K562 (cell line): Measurements from ENCODE around the gene TARS3. TPM values are rescaled to one million over a fixed set of nuclear protein-coding genes. Genes with fewer than 3 reads are reported as not detected.

ENCODE experiments used
- CBX8 ChIP-seq: fragments of 200-600 bp; sonication (generic); IDR thresholded peaks from 2 replicates; pipeline ENCODE4 v1.6.1; 2012; ENCODE audit warnings: borderline replicate concordance, mixed run types, low read depth, mild to moderate bottlenecking, moderate library complexity, mixed read lengths, low read length, control low read depth, inconsistent platforms; ENCODE audit not compliant: poor library complexity, severe bottlenecking; ENCODE audit errors: extremely low read depth
- DDX20 ChIP-seq: fragments of 450-650 bp; IDR thresholded peaks from 2 replicates; pipeline ENCODE4 v1.6.1; 2016; ENCODE audit warnings: missing genetic modification characterization, low read depth, mild to moderate bottlenecking, missing compliant biosample characterization, moderate library complexity
- E2F8 ChIP-seq: fragments of 450-650 bp; IDR thresholded peaks from 2 replicates; pipeline ENCODE4 v1.7.1; 2018; ENCODE audit warnings: mild to moderate bottlenecking, low read depth; ENCODE audit not compliant: partially characterized antibody
- FOXK2 ChIP-seq, 2 experiments: fragments of 450-650 bp; IDR thresholded peaks in 1 of 2; conservative IDR thresholded peaks in 1 of 2; 2 replicates each; pipeline ENCODE4 v1.6.1; 2016; ENCODE audit warnings: low read depth in 2 of 2, mild to moderate bottlenecking in 1 of 2
- JUN ChIP-seq, 2 experiments: sonication (generic) in 1 of 2; formaldehyde crosslinking in 1 of 2; IDR thresholded peaks; 2 replicates each; pipeline versions ENCODE4 v1.6.1 to v1.8.0; 2012 to 2022; ENCODE audit warnings: borderline replicate concordance in 2 of 2, mild to moderate bottlenecking in 2 of 2, improper control_type of control experiment in 1 of 2, low read depth in 1 of 2, low read length in 1 of 2, missing genetic modification reagents in 1 of 2
- KLF13 ChIP-seq: fragments of 450-650 bp; IDR thresholded peaks from 2 replicates; pipeline ENCODE4 v1.6.1; 2016; ENCODE audit warnings: missing genetic modification characterization, low read depth, mild to moderate bottlenecking, missing compliant biosample characterization, moderate library complexity, borderline replicate concordance
- L3MBTL2 ChIP-seq: fragments of 450-650 bp; IDR thresholded peaks from 2 replicates; pipeline ENCODE4 v1.6.1; 2016; ENCODE audit warnings: mild to moderate bottlenecking, moderate library complexity
- MCM5 ChIP-seq: fragments of 450-650 bp; IDR thresholded peaks from 2 replicates; pipeline ENCODE4 v1.6.1; 2016; ENCODE audit warnings: low read depth
- NEUROD1 ChIP-seq: fragments of 150-350 bp; IDR thresholded peaks from 2 replicates; pipeline ENCODE4 v1.6.1; 2014; ENCODE audit warnings: borderline replicate concordance, low read length, low read depth; ENCODE audit not compliant: partially characterized antibody
- NONO ChIP-seq, 2 experiments: fragments of 200-400 bp in 1 of 2; fragments of 450-650 bp in 1 of 2; formaldehyde crosslinking in 1 of 2; IDR thresholded peaks; 2 replicates each; pipeline ENCODE4 v1.6.1; 2017; ENCODE audit warnings: low read depth in 2 of 2, mild to moderate bottlenecking in 2 of 2, moderate library complexity in 2 of 2, low read length in 1 of 2
- RBFOX2 ChIP-seq: fragments of 200-400 bp; formaldehyde crosslinking; IDR thresholded peaks from 2 replicates; pipeline ENCODE4 v1.6.1; 2017; ENCODE audit warnings: low read depth, mild to moderate bottlenecking, low read length, moderate library complexity
- RBM34 ChIP-seq: fragments of 200-400 bp; formaldehyde crosslinking; IDR thresholded peaks from 2 replicates; pipeline ENCODE4 v1.6.1; 2018; ENCODE audit warnings: low read length, borderline replicate concordance; ENCODE audit not compliant: insufficient read depth
- SMARCA5 ChIP-seq: fragments of 450-650 bp; IDR thresholded peaks from 2 replicates; pipeline ENCODE4 v1.6.1; 2016
- TBP ChIP-seq: optimal IDR thresholded peaks from 2 replicates; pipeline ENCODE3; 2011; ENCODE audit warnings: low read depth, low read length, improper control_type of control experiment
- XRCC3 ChIP-seq: fragments of 450-650 bp; IDR thresholded peaks from 2 replicates; pipeline ENCODE4 v1.6.1; 2017; ENCODE audit warnings: mild to moderate bottlenecking, moderate library complexity
- ZFP1 ChIP-seq: fragments of 450-650 bp; formaldehyde crosslinking; IDR thresholded peaks from 2 replicates; pipeline ENCODE4 v1.4.0; 2020; ENCODE audit warnings: mild to moderate bottlenecking, mixed read lengths
- ZNF551 ChIP-seq: fragments of 250-450 bp; sonication (Bioruptor Pico); IDR thresholded peaks from 2 replicates; pipeline ENCODE4 v1.5.0; 2021; ENCODE audit warnings: mild to moderate bottlenecking, moderate library complexity
- ZNF707 ChIP-seq: fragments of 250-450 bp; sonication (Bioruptor Pico); conservative IDR thresholded peaks from 2 replicates; pipeline ENCODE4 v1.8.0; 2022; ENCODE audit warnings: inconsistent platforms, mild to moderate bottlenecking, moderate library complexity
- ZNF76 ChIP-seq: fragments of 250-450 bp; sonication (Bioruptor Pico); IDR thresholded peaks from 2 replicates; pipeline ENCODE4 v1.4.0; 2020; ENCODE audit warnings: mild to moderate bottlenecking, moderate library complexity, borderline replicate concordance
- polyA plus RNA-seq, 8 experiments: library from polyadenylated mRNA; depleted of rRNA in 4 of 8; stranded (reverse) in 5 of 8; unstranded in 3 of 8; fragments of >200 nt; fragmentation: Nextera tagmentation in 2 of 8; fragmentation: Illumina TruSeq in 1 of 8; extraction: Ambion mirVana in 2 of 8; extraction: Trizol in 1 of 8; gene quantifications; 2 replicates each; pipeline versions ENCODE4 v1.2.1 to v1.2.3, GENCODE V29; 2011 to 2014; ENCODE audit warnings: inconsistent platforms in 1 of 8, missing spikeins in 1 of 8
- total RNA-seq, 7 experiments: library from RNA; depleted of rRNA in 6 of 7; stranded (reverse); fragments of >200 nt in 6 of 7; fragmentation: Illumina TruSeq in 2 of 7; extraction: Trizol in 2 of 7; gene quantifications; 2 replicates each; pipeline versions ENCODE4 v1.2.1 to v1.2.3, GENCODE V29; 2011 to 2021; ENCODE audit warnings: low replicate concordance in 1 of 7
- TF ChIP-seq, protein P1 (sequence below): fragments of 250-450 bp; sonication (Bioruptor Pico); IDR thresholded peaks from 2 replicates; pipeline ENCODE4 v1.9.0; 2021; ENCODE audit warnings: mild to moderate bottlenecking
- TF ChIP-seq, protein P2 (sequence below): sonication (generic); formaldehyde crosslinking; IDR thresholded peaks from 2 replicates; pipeline ENCODE4 v1.9.0; 2022; ENCODE audit warnings: mild to moderate bottlenecking, missing genetic modification reagents

TARS3 gene
- total and polyA plus RNA-seq, 9 of the 15 experiments (the other 6 are each of a cell fraction or from before 2014, with no cell fraction given) = 2.1 to 14.7 (median 9.8) TPM

DNA sequence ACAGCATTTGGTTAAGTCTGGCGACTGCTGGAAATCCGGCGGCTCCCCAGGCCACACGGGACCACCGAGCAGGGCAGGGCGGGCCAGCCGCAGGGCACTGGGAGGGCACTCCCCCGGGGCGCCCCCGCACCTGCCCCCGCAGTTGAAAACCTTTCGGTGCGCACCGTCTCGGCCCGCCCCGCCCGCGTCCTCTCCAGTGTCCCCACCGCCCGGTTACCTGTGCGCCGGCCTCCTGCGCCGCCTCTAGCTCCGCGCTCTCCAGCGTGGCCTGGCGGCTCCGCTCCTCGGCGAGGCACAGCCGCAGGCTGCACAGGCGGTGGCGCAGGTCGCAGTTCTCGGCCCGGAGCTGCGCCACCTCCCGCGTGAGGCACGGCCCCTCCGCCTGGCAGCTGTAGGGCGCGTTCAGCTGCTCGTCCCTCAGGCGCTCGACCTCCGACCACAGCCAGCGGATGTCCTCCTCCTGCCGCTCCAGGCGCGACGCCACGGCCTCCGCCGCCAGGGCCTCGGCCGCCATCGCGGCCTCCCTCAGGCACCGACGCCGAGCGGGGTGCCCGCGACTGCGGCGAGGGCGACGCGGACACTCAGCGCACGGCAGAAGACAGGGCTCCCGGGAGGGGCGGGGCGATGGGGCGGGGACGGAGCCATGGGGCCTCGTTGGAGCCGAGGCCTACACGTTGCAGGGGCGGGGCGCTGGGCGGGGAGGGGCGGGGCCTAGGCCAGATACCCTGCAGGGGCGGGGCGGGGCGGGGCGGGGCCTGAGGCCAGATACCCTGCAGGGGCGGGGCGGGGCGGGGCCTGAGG, at the start of gene TARS3 (continued):
- TF ChIP-seq NONO (IDR thresholded peaks at IDR 0.05; ENCODE audit: low read depth in 2 of 2, low read length in 1 of 2) = peak; percentile 85 to 97
- TF ChIP-seq DDX20 (tag) = no peak
- peak; percentile 67 for TF ChIP-seq TBP
- no peak for TF ChIP-seq FOXK2 (conservative IDR thresholded peaks at IDR 0.05 in 1 of 2, IDR thresholded peaks at IDR 0.05 in 1 of 2; ENCODE audit: low read depth in 2 of 2)
- TF ChIP-seq ZFP1 (CRISPR knock-in tag) = no peak
- peak; percentile 64; the same call in 1 of the 2 replicates for TF ChIP-seq KLF13
- TF ChIP-seq ZNF76 (CRISPR knock-in tag) = no peak
- no peak for TF ChIP-seq NEUROD1
- peak; percentile 93 for TF ChIP-seq RBFOX2
- TF ChIP-seq ZNF707 (CRISPR knock-in tag) = no peak
- TF ChIP-seq, protein P1, sequence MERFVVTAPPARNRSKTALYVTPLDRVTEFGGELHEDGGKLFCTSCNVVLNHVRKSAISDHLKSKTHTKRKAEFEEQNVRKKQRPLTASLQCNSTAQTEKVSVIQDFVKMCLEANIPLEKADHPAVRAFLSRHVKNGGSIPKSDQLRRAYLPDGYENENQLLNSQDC (CRISPR knock-in tag) = no peak
- TF ChIP-seq ZNF551 (CRISPR knock-in tag) = no peak
- TF ChIP-seq RBM34 = no peak
- TF ChIP-seq E2F8 = no peak
- peak; percentile 96 for TF ChIP-seq L3MBTL2
- TF ChIP-seq, protein P2, sequence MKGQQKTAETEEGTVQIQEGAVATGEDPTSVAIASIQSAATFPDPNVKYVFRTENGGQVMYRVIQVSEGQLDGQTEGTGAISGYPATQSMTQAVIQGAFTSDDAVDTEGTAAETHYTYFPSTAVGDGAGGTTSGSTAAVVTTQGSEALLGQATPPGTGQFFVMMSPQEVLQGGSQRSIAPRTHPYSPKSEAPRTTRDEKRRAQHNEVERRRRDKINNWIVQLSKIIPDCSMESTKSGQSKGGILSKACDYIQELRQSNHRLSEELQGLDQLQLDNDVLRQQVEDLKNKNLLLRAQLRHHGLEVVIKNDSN (CRISPR knock-in tag) = no peak
- TF ChIP-seq MCM5 = no peak
- TF ChIP-seq SMARCA5 = no peak
- no peak for TF ChIP-seq CBX8
- TF ChIP-seq XRCC3 = no peak
- peak; percentile 31; the same call in 1 of the 2 replicates for TF ChIP-seq JUN (IDR thresholded peaks at IDR 0.05; ENCODE audit: borderline replicate concordance, low read depth, low read length)
- peak; percentile 89; the same call in 1 of the 2 replicates for TF ChIP-seq JUN (CRISPR knock-in tag; IDR thresholded peaks at IDR 0.05; ENCODE audit: borderline replicate concordance)
